ENCODE data around the gene ANO6. TPM values are rescaled to one million over a fixed set of nuclear protein-coding genes. Genes with fewer than 3 reads are reported as not detected.

The ANO6 gene
- total and polyA plus RNA-seq, 4 donors, result 18.6 to 52.3 (median 29.1) TPM

GRCh38 chr12:45310627-45310968, 94.7 kb downstream of the ANO6 start (continued):
- TF ChIP-seq CTCF (IDR thresholded peaks at IDR 0.05; ENCODE audit: low read depth, low read length, missing input control), result no peak

- Histone ChIP-seq H3K36me3 (ENCODE audit: control insufficient read depth in 4 of 4, insufficient read depth in 3 of 4, low read depth in 1 of 4, low read length in 3 of 4) (peaks cover 0 to 2% (median 0%) of the 10 kb centered on the region in 4 donors), H3K9ac (ENCODE audit: low read depth in 1 of 2, low read length in 2 of 2) (no peak overlapping the region), H3K4me3 (ENCODE audit: low read depth in 1 of 3, low read length in 3 of 3) (no peak overlapping the region), H3K4me1 (ENCODE audit: control insufficient read depth in 4 of 4, insufficient read depth in 4 of 4, low read length in 3 of 4) (peaks cover 0 to 8% (median 0%) of the 10 kb centered on the region in 4 donors), H3K27me3 (ENCODE audit: control insufficient read depth in 4 of 4, insufficient read depth in 4 of 4, low read length in 3 of 4) (no peaks in the 10 kb centered on the region), H3K27ac (ENCODE audit: low read depth in 1 of 2, low read length in 2 of 2) (no peak overlapping the region), H3K9me3 (ENCODE audit: control insufficient read depth in 4 of 4, low read length in 3 of 4) (no peaks in the 10 kb centered on the region)
- WGBS, result 95% methylated on average over 1 of the region's 1 CpG
- no peak for TF ChIP-seq HNF4A (conservative IDR thresholded peaks at IDR 0.05)
- no peak for TF ChIP-seq YY1 (IDR thresholded peaks at IDR 0.05)
- no peak for TF ChIP-seq RXRA (IDR thresholded peaks at IDR 0.05)
- TF ChIP-seq HNF4G (IDR thresholded peaks at IDR 0.05), result no peak
- TF ChIP-seq NR2F2 (IDR thresholded peaks at IDR 0.05), result no peak
- no peak for TF ChIP-seq FOXA2 (IDR thresholded peaks at IDR 0.05)
- TF ChIP-seq FOXA1 (IDR thresholded peaks at IDR 0.05), result no peak
- no peak for TF ChIP-seq CTCF (IDR thresholded peaks at IDR 0.05; ENCODE audit: low read depth, low read length, missing input control)
- TF ChIP-seq MAX (IDR thresholded peaks at IDR 0.05), result no peak
- no peak for TF ChIP-seq ATF3 (IDR thresholded peaks at IDR 0.05)
- no peak for DNase-seq (ENCODE audit: low spot score)
Observed at GRCh38 chr12:45312012-45312411, 96.1 kb downstream of the ANO6 start.

GRCh38 chr12:45314770-45315169, 98.9 kb downstream of the ANO6 start:
- H3K27ac ChIP-seq (ENCODE audit: low read depth in 1 of 2, low read length in 2 of 2), result no peak overlapping the region
- H3K9ac ChIP-seq (ENCODE audit: low read depth in 1 of 2, low read length in 2 of 2), result no peak overlapping the region
- peaks cover 0 to 8% (median 0%) of the 10 kb centered on the region in 4 donors for H3K4me1 ChIP-seq (ENCODE audit: control insufficient read depth in 4 of 4, insufficient read depth in 4 of 4, low read length in 3 of 4)
- H3K36me3 ChIP-seq (ENCODE audit: control insufficient read depth in 4 of 4, insufficient read depth in 3 of 4, low read depth in 1 of 4, low read length in 3 of 4), result peaks cover 0 to 2% (median 0%) of the 10 kb centered on the region in 4 donors
- H3K4me3 ChIP-seq (ENCODE audit: low read depth in 1 of 3, low read length in 3 of 3), result no peak overlapping the region
- no peaks in the 10 kb centered on the region for H3K9me3 ChIP-seq (ENCODE audit: control insufficient read depth in 4 of 4, low read length in 3 of 4)
- no peak for DNase-seq (ENCODE audit: low spot score)
- no peak for TF ChIP-seq MAX (IDR thresholded peaks at IDR 0.05)
- no peak for TF ChIP-seq GABPA (IDR thresholded peaks at IDR 0.05 in 1 of 2, conservative IDR thresholded peaks at IDR 0.05 in 1 of 2)
- no peak for TF ChIP-seq HNF4G (IDR thresholded peaks at IDR 0.05)
- TF ChIP-seq FOXA1 (IDR thresholded peaks at IDR 0.05), result no peak
- no peak for TF ChIP-seq NR2F2 (IDR thresholded peaks at IDR 0.05)
- no peak for TF ChIP-seq TAF1 (conservative IDR thresholded peaks at IDR 0.05)
- no peak for TF ChIP-seq RAD21 (IDR thresholded peaks at IDR 0.05)
- no peak for TF ChIP-seq CTCF (IDR thresholded peaks at IDR 0.05; ENCODE audit: low read depth, low read length, missing input control)
- TF ChIP-seq ATF3 (IDR thresholded peaks at IDR 0.05), result no peak
- no peak for TF ChIP-seq RXRA (IDR thresholded peaks at IDR 0.05)
- no peak for TF ChIP-seq SP1 (IDR thresholded peaks at IDR 0.05)
- H3K27me3 ChIP-seq (ENCODE audit: control insufficient read depth in 4 of 4, insufficient read depth in 4 of 4, low read length in 3 of 4), result no peaks in the 10 kb centered on the region
- 94% methylated on average over 1 of the region's 1 CpG for WGBS

Data from liver (tissue), 9 donors.